Endodermal cell (in vitro differentiated cells): ENCODE data around the gene NKAIN4. TPM values are rescaled to one million over a fixed set of nuclear protein-coding genes. Genes with fewer than 3 reads are reported as not detected.
A peak's percentile ranks its signal among the peaks of the same experiment; 100 is the strongest.

Experiments used
- DNase-seq: peaks from one replicate; pipeline ENCODE4 v3.0.0-alpha.2; 2017
- H3K27ac ChIP-seq: 2 replicates; pipeline ENCODE4 v1.5.1; 2013; ENCODE audit warnings: mild to moderate bottlenecking, low read depth, low read length, moderate library complexity
- H3K27me3 ChIP-seq: 2 replicates; pipeline ENCODE4 v1.6.1; 2013; ENCODE audit warnings: mild to moderate bottlenecking, low read length, moderate library complexity; ENCODE audit not compliant: insufficient read depth, control insufficient read depth, poor library complexity, severe bottlenecking
- H3K36me3 ChIP-seq: 2 replicates; pipeline ENCODE4 v1.7.0; 2013; ENCODE audit warnings: mild to moderate bottlenecking, low read length, moderate library complexity; ENCODE audit not compliant: control insufficient read depth, insufficient read depth
- H3K4me1 ChIP-seq: one replicate; pipeline ENCODE4 v1.7.0; 2013; ENCODE audit warnings: low read length; ENCODE audit not compliant: control insufficient read depth, insufficient read depth
- H3K4me3 ChIP-seq: 2 replicates; pipeline ENCODE4 v1.5.1; 2013; ENCODE audit warnings: mild to moderate bottlenecking, low read length, moderate library complexity
- H3K9ac ChIP-seq: 2 replicates; pipeline ENCODE4 v1.6.1; 2013; ENCODE audit warnings: mild to moderate bottlenecking, low read length, moderate library complexity; ENCODE audit not compliant: poor library complexity, severe bottlenecking; ENCODE audit errors: extremely low read depth
- H3K9me3 ChIP-seq: 2 replicates; pipeline ENCODE4 v1.6.1; 2013; ENCODE audit warnings: mild to moderate bottlenecking, low read length, moderate library complexity; ENCODE audit not compliant: control insufficient read depth
- H3K27ac Mint-ChIP-seq: 2 replicates; pipeline ENCODE4 v1.8.0; 2020; ENCODE audit warnings: mixed read lengths
- H3K27me3 Mint-ChIP-seq: 2 replicates; pipeline ENCODE4 v1.8.0; 2021; ENCODE audit warnings: mild to moderate bottlenecking, mixed read lengths; ENCODE audit not compliant: insufficient read depth
- H3K36me3 Mint-ChIP-seq: 2 replicates; pipeline ENCODE4 v1.8.0; 2020; ENCODE audit warnings: low read depth, mixed read lengths
- H3K4me1 Mint-ChIP-seq: 2 replicates; pipeline ENCODE4 v1.8.0; 2020; ENCODE audit warnings: mixed read lengths
- H3K4me3 Mint-ChIP-seq: 2 replicates; pipeline ENCODE4 v1.8.0; 2020; ENCODE audit warnings: mild to moderate bottlenecking, moderate library complexity, mixed read lengths
- H3K9me3 Mint-ChIP-seq: 2 replicates; pipeline ENCODE4 v1.8.0; 2020; ENCODE audit warnings: mild to moderate bottlenecking, mixed read lengths
- CTCF ChIP-seq: fragments of 200-600 bp; sonication (generic); conservative IDR thresholded peaks from 2 replicates; pipeline ENCODE4 v1.5.0; 2021; ENCODE audit warnings: antibody characterized with exemption, mild to moderate bottlenecking
- WGBS, 2 experiments: methylation state at CpG; one replicate each; pipeline versions ENCODE4 v1.1.5 to v1.1.7; 2013; ENCODE audit warnings: missing lambda C conversion rate in 2 of 2, mixed read lengths in 1 of 2; ENCODE audit not compliant: insufficient coverage in 1 of 2, insufficient read length in 1 of 2; 5-methylcytosine and 5-hydroxymethylcytosine counted together
- total RNA-seq, 2 donors: library from RNA; stranded (reverse); fragmentation: NEBNext Ultra II Directional in 1 of 2; extraction: Animal tissue kit (Norgen Biotek cat#: 25700) in 1 of 2; gene quantifications; 2 replicates in 1 of 2; 3 replicates in 1 of 2; pipeline ENCODE4 v1.2.1, GENCODE V29; 2021

Gene NKAIN4
- total RNA-seq, 2 donors from 2014 or later: 0.24 to 1.7 TPM

GRCh38 chr20:63218701-63219446 lies 35.4 kb downstream of the NKAIN4 start:
- no peak overlapping the region for H3K27ac ChIP-seq
- no peaks in the 10 kb centered on the region for H3K9me3 Mint-ChIP-seq

GRCh38 chr20:63217706-63218105 lies 36.6 kb downstream of the NKAIN4 start:
- Histone ChIP-seq H3K36me3 (peaks cover 18% of the 10 kb centered on the region), H3K27me3 (peaks cover 11% of the 10 kb centered on the region), H3K27ac (no peak overlapping the region), H3K9me3 (no peaks in the 10 kb centered on the region), H3K4me3 (no peak overlapping the region), H3K4me1 (peaks cover 5% of the 10 kb centered on the region), H3K9ac (no peak overlapping the region)
- Mint-ChIP-seq H3K27ac (no peak overlapping the region), H3K36me3 (peaks cover 23% of the 10 kb centered on the region), H3K4me1 (peaks cover 26% of the 10 kb centered on the region), H3K27me3 (peaks cover 17% of the 10 kb centered on the region), H3K4me3 (no peak overlapping the region), H3K9me3 (no peaks in the 10 kb centered on the region)
- DNase-seq: no peak
- no peak for TF ChIP-seq CTCF
- 93 to 96% methylated on average over 4 to 7 of the region's 7 CpGs for WGBS, 2 experiments

More at GRCh38 chr20:63218701-63219446, 35.4 kb downstream of the NKAIN4 start:
- H3K36me3 Mint-ChIP-seq: peaks cover 13% of the 10 kb centered on the region
- peaks cover 17% of the 10 kb centered on the region for H3K27me3 Mint-ChIP-seq
- H3K4me3 Mint-ChIP-seq: no peak overlapping the region
- Histone ChIP-seq H3K9me3 (no peaks in the 10 kb centered on the region), H3K36me3 (peaks cover 6% of the 10 kb centered on the region), H3K4me1 (no peaks in the 10 kb centered on the region), H3K9ac (no peak overlapping the region), H3K27me3 (peaks cover 11% of the 10 kb centered on the region), H3K4me3 (no peak overlapping the region)
- no peak for TF ChIP-seq CTCF
- no peak for DNase-seq
- peaks cover 17% of the 10 kb centered on the region for H3K4me1 Mint-ChIP-seq
- H3K27ac Mint-ChIP-seq: no peak overlapping the region
- 86 to 90% methylated on average over 10 to 13 of the region's 13 CpGs for WGBS, 2 experiments

GRCh38 chr20:63216849-63217471 lies 37.3 kb downstream of the NKAIN4 start:
- Mint-ChIP-seq H3K27ac (peak overlapping the region; percentile 84), H3K4me3 (peak overlapping the region; percentile 99), H3K36me3 (peaks cover 30% of the 10 kb centered on the region), H3K27me3 (peaks cover 15% of the 10 kb centered on the region), H3K9me3 (no peaks in the 10 kb centered on the region), H3K4me1 (peaks cover 32% of the 10 kb centered on the region)
- H3K27ac ChIP-seq: no peak overlapping the region
- TF ChIP-seq CTCF: peak; percentile 29
- 79 to 84% methylated on average over 9 to 13 of the region's 13 CpGs for WGBS, 2 experiments
- peak overlapping the region; percentile 57 for H3K9ac ChIP-seq
- peak overlapping the region; percentile 79 for H3K4me3 ChIP-seq
- peaks cover 25% of the 10 kb centered on the region for H3K36me3 ChIP-seq
- peaks cover 11% of the 10 kb centered on the region for H3K27me3 ChIP-seq
- peaks cover 5% of the 10 kb centered on the region for H3K4me1 ChIP-seq
- peak; percentile 65 for DNase-seq
- H3K9me3 ChIP-seq: no peaks in the 10 kb centered on the region
